Head of caudate nucleus (tissue), 42 donors: Measurements from ENCODE around the gene USH2A.

Experiments used
- DNase-seq, 42 donors: peaks; one replicate each; pipeline versions ENCODE4 v3.0.0 to v3.0.0-alpha.2; 2020 to 2021; ENCODE audit warnings: mixed read lengths in 7 of 42
- intact Hi-C: fragments of 100-400 bp; cut with DNase I; formaldehyde crosslinking; loops from one replicate; pipeline ENCODE4 v1.15.0; 2022

Gene USH2A

DNA sequence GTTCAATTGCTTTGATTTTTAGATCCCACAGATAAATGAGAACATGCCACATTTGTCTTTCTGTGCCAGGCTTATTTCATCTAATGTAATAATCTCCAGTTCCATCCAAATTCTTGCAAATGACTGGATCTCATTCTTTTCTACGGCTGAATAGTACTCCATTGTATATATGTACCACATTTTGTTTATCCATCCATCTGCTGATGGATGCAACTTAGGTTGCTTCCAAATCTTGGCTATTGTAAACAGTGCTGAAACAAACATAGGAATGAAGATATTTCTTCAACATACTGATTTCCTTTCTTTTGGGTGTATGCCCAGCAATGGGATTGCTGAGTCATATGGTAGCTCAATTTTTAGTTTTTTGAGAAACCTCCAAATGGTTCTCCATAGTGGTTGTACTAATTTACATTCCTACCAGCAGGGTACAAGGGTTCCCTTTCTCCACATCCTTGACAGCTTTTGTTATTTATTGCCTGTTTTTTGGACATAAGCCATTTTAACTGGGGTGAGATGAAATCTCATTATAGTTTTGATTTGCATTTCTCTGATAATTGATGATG, 511.8 kb downstream of the USH2A start:
- intact Hi-C loops: no loop called here
- DNase-seq: no peak

DNA sequence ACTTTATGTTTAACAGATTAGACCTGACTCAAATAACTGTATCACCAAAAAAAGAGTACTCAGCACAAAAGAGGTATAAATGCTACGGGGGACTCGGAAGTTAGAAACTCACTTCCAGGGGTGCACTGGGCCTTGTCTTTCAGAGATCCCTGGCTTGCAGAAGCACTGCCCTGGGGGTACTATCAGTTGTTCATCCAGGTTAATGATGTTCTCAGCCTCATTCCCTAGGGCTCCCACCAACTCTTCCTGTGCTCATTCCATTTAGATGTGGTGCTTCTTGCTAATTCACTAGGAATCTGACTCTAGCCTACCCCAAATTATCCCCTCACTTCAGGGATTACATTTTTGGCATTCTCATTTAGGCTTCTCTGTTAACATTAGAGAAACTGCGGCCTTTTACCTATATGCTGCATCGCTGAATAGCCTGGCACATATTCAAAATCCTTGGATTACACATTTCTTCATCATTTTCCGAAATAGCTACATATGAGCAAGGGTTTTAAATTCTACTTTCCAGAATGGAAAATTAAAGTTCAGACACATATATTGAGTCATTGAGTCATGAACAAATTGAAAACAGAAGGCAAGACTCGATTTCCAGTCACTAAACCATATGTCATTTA, 517.6 kb downstream of the USH2A start:
- intact Hi-C loops: no loop called here
- DNase-seq: no peak

GRCh38 chr1:215900684-215901083, 522.6 kb downstream of the USH2A start:
- no peak for DNase-seq
- intact Hi-C loops: no loop called here

GRCh38 chr1:215899901-215900300, 523.3 kb downstream of the USH2A start:
- intact Hi-C loops: no loop called here
- no peak for DNase-seq

DNA sequence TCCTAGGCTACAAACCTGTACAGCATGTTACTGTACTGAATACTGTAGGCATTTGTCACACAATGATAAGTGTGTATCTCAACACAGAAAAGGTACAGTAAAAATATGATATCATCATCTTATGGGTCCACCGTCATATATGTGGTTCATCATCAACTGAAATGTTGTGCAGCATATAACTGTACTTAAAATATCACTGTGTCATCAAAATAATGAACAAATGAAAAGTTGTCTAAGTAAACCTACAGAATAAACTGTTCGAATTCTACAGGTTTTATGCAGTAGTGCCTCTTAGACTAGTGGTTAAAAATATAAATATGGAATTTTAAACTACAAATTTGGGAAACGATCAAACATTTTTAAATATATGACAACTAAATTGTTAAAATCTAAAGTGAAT, 527.4 kb downstream of the USH2A start:
- intact Hi-C loops: no loop called here
- DNase-seq: no peak

- intact Hi-C loops: no loop called here
These were observed 528.0 kb downstream of the USH2A start for GRCh38 chr1:215895276-215895675.

GRCh38 chr1:215894617-215895016, 528.6 kb downstream of the USH2A start:
- intact Hi-C loops: no loop called here
- DNase-seq: no peak

More at GRCh38 chr1:215895276-215895675, 528.0 kb downstream of the USH2A start:
- DNase-seq: no peak

DNA sequence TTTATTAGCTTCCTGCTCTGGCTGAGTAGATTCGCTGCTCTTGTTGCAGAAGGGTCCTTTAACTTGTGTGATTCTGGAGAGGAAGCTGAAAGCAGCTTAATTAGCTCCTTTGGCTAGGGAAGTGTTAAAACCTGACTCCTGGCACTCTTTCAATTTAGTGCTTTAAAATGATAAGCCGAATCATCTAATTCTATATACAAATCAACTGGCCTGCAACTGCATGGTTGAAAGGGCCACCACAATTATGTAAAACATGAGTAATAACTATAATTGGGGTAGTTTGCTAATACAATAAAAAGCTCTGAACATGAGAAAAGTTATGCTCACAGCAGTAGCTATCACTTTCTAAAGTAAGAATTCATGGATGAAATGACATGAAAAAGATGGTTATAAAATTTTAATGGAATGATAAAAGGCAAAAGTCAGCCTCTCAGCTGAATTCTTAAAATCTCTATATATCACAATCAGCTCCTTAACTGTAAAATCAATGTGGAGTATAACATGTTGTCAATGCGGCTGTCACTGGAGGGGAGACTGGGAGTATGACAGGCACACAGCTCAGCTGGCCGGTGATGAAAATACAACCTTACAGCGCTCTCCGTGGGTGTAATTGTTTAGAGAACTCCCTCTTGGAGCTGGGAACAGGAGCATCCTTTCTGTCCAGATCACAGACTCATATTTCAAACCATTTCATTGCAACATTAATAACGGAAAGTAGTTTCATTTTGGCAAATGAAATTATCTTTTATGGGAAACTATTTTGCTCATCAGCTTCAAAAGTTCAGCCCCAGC, 531.8 kb downstream of the USH2A start:
- intact Hi-C loops: no loop called here
- no peak for DNase-seq

DNA sequence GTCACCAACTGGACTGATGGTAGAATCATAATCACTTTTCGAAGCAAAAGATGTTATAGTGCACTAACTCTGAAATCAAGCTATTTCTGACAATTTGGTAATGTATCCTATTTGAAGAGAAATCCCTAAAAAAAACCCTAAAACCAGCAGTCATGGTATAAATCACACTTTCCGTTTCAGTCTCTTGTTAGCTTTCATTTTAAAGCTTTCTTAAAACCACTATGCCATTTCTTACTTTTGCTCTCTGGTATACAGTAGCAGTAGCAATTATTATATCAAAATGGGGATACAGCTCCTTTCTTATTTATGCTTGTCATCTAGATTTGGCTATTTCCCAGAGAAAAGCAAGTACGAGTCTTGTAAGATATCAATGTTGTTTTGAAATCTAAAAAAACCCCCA, 532.8 kb downstream of the USH2A start:
- intact Hi-C loops: no loop called here
- DNase-seq: no peak

DNA sequence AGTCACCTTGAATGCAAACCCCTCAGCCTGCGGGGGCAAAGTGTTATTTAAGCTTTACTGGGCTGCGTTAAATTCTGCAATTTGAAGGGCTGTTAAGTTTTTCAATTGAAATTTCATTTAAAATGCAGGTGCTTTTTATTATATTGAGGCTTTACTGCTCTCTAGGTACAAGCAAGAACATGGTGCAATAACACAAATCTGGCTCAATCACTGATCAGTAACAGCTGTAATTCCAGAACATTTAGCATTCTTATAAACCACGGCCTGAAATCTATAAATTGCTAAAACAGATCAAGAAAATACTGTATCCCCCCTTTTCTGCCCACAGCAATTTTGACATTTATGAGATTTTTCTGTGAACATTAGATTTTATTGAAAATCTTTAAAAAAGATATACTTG, 533.4 kb downstream of the USH2A start:
- no peak for DNase-seq
- intact Hi-C loops: no loop called here

DNA sequence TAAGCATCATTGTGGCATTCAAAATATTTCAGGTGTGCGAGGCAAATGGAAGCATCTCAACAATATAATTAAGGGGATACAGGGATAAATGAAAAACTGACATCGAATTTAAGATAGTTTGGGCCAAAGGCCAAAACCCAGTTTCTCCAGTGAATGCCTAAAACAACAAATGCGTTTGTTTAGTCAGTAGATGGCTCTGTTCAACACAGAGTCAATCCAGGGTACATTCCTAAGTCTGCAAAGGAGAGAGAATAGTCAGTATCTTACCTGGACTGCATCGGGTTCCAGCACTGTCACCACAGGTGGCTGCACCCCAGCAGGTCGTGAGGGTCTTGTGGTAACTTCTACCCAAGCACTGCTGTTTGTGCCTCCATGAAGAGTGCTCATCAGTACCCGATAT, 535.1 kb downstream of the USH2A start:
- no peak for DNase-seq
- intact Hi-C loops: no loop called here

- DNase-seq: no peak
- intact Hi-C loops: no loop called here
These were observed 535.6 kb downstream of the USH2A start for GRCh38 chr1:215887627-215888026.

DNA sequence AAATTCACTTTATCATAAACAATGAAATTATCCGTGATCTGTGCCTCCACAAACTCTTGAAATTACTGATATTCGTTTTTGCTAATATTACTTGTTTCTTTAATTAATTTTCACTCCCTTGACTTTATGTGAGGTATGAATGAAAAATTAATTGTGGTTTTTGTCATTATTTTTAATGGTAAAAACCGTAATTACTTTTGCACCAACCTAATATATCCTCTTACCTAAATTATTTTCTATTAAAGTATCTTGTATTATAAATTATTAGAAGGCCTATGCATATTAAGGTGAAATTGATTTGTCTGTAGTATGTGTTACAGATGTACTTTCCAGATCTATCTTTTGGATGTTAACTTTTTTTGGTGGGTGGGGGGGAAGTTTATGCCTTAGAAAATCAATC, 540.2 kb downstream of the USH2A start:
- DNase-seq: no peak
- intact Hi-C loops: no loop called here

DNA sequence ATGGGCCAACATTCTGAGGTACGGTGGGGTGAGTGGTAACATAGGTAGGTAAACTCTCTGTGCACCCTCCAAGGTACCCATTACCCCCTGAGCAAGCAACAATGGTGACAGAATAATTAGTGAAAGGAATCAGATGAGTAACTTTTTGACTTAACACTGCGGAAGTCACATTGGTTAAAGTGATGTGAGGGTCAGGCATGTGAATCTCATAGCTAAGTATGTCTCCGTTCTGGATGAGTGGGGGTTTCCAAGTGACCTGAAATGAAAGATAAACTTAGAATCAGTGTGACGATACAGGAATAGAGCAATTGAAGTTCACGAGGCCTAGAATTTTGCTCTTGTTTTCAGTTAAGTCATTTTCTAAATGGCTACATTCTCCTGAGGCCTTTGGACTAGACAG, 544.4 kb downstream of the USH2A start:
- intact Hi-C loops: no loop called here
- no peak for DNase-seq

- intact Hi-C loops: no loop called here
- no peak for DNase-seq
These were observed 545.1 kb downstream of the USH2A start for GRCh38 chr1:215878128-215878527.

- intact Hi-C loops: no loop called here
- no peak for DNase-seq
These were observed 545.7 kb downstream of the USH2A start for GRCh38 chr1:215877452-215877951.

DNA sequence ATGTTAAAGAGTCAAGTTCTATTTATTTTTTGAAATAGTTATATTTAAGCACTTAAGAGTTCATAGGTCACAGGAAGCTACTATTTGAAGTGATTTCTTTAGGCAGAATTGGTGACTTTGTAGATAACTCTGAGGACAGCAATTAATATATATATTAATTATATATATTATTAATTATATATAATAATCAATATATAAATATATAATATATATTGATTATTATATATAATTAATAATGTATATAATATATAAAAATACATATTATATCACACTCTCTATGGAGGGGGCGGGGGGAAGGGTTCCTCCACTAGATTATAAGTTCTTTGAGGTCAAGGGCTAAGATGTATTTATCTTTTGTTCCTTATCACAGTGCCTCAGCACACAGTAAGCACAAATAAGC, 547.5 kb downstream of the USH2A start:
- DNase-seq: no peak
- intact Hi-C loops: no loop called here

DNA sequence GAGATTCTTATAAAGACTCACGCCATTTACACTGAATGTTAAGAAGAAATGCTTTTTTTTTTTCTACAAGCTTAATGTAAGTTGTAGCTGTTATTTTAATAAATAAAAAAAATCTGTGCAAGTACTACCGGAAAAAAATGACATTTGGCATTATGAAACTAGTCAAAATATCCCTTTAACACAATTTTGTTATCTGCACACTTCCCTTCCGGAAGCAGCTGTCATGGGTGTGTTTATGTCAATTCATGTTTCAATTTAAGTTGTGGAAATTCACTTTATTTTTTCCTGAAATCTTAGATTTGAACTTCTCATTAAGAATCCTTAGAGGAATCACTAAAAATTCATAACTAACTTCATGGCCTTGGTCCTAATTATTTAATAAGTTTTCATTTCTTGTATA, 548.0 kb downstream of the USH2A start:
- intact Hi-C loops: no loop called here
- no peak for DNase-seq

DNA sequence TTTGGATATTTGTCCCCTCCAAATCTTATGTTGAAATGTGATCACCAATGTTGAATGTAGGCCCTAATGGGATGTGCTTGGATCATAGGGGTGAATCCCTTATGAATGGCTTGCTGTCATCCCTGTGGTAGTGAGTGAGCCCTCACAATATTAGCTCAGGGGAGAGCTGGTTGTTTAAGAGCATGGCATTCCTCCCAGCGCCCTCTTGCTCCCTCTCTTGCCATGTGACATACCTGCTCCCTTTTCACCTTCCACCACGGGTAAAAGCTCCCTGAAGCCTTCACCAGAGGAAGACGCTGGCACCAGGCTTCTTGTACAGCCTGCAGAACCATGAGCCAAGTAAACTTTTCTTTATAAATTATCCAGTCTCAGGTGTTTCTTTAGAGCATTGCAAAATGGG, 550.6 kb downstream of the USH2A start:
- intact Hi-C loops: no loop called here
- no peak for DNase-seq

GRCh38 chr1:215868500-215868899, 554.7 kb downstream of the USH2A start:
- intact Hi-C loops: no loop called here
- DNase-seq: no peak

DNA sequence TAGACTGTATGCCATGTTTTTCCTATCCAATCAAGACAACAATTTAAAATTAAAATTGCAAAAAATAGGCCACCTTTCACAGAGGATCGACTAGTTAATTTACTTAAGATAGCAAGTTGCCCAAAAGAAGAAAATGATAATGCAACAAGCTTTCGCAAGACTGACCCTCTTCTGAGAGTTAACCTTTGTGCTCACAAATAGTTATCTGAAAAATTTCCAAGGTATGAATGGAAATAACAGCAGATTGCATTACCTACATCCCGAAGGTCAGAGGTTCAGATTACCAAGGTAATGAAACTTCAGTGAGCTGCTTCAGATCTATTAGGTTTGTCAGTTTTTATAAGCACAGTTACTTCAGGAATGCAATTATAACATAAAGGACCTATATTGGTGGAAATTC, 558.2 kb downstream of the USH2A start:
- no peak for DNase-seq
- intact Hi-C loops: no loop called here
